ENCODE measurements around the gene RALGPS1.

The RALGPS1 gene

GRCh38 chr9:127053057-127053821 lies 138.7 kb downstream of the RALGPS1 start:
- DNase-seq (ENCODE audit: low read depth), result no peak

- DNase-seq (ENCODE audit: low read depth), result no peak
Measured at GRCh38 chr9:127053960-127054359, 139.4 kb downstream of the RALGPS1 start.

- DNase-seq (ENCODE audit: low read depth), result no peak
Measured at GRCh38 chr9:127055745-127056402, 141.3 kb downstream of the RALGPS1 start.

GRCh38 chr9:127056446-127056845 lies 141.9 kb downstream of the RALGPS1 start:
- no peak for DNase-seq (ENCODE audit: low read depth)

GRCh38 chr9:127058011-127058644 lies 143.5 kb downstream of the RALGPS1 start:
- peak; percentile 62 for DNase-seq (ENCODE audit: low read depth)

- DNase-seq (ENCODE audit: low read depth), result no peak
Measured at GRCh38 chr9:127058645-127059021, 144.1 kb downstream of the RALGPS1 start.

- no peak for DNase-seq (ENCODE audit: low read depth)
Measured at GRCh38 chr9:127059030-127059429, 144.4 kb downstream of the RALGPS1 start.

GRCh38 chr9:127059765-127060361 lies 145.3 kb downstream of the RALGPS1 start:
- DNase-seq (ENCODE audit: low read depth), result no peak

GRCh38 chr9:127061411-127061810 lies 146.8 kb downstream of the RALGPS1 start:
- DNase-seq (ENCODE audit: low read depth), result no peak

GRCh38 chr9:127064335-127064734 lies 149.8 kb downstream of the RALGPS1 start:
- no peak for DNase-seq (ENCODE audit: low read depth)

GRCh38 chr9:127065592-127065991 lies 151.0 kb downstream of the RALGPS1 start:
- peak; percentile 82 for DNase-seq (ENCODE audit: low read depth)

- DNase-seq (ENCODE audit: low read depth), result peak; percentile 86
Measured at GRCh38 chr9:127066060-127066850, 151.7 kb downstream of the RALGPS1 start.

GRCh38 chr9:127066851-127067136 lies 152.2 kb downstream of the RALGPS1 start:
- DNase-seq (ENCODE audit: low read depth), result peak; percentile 96

GRCh38 chr9:127067603-127068220 lies 153.1 kb downstream of the RALGPS1 start:
- no peak for DNase-seq (ENCODE audit: low read depth)

- no peak for DNase-seq (ENCODE audit: low read depth)
Measured at GRCh38 chr9:127074561-127075548, 160.3 kb downstream of the RALGPS1 start.

GRCh38 chr9:127075624-127076372 lies 161.2 kb downstream of the RALGPS1 start:
- no peak for DNase-seq (ENCODE audit: low read depth)

- DNase-seq (ENCODE audit: low read depth), result no peak
Measured at GRCh38 chr9:127076860-127077643, 162.5 kb downstream of the RALGPS1 start.

- DNase-seq (ENCODE audit: low read depth), result no peak
Measured at GRCh38 chr9:127077644-127077946, 163.0 kb downstream of the RALGPS1 start.

GRCh38 chr9:127078336-127078735 lies 163.8 kb downstream of the RALGPS1 start:
- DNase-seq (ENCODE audit: low read depth), result peak; percentile 50

All from amniotic epithelial cell (primary cell).